ENCODE measurements around the gene GPR68. TPM values are rescaled to one million over a fixed set of nuclear protein-coding genes. Genes with fewer than 3 reads are reported as not detected.

The GPR68 gene
- total RNA-seq, 1 donor from 2014 or later: 0.11 TPM

GRCh38 chr14:91253795-91254323, 9.4 kb upstream of the GPR68 start:
- DNase-seq (ENCODE audit: extremely low spot score, unreplicated experiment): no peak
- Mint-ChIP-seq H3K9me3 (ENCODE audit: unreplicated experiment) (no peaks in the 10 kb centered on the region), H3K4me1 (ENCODE audit: unreplicated experiment) (peaks cover 10% of the 10 kb centered on the region), H3K27me3 (ENCODE audit: unreplicated experiment) (peaks cover 15% of the 10 kb centered on the region), H3K4me3 (ENCODE audit: unreplicated experiment) (peak overlapping the region; percentile 67), H3K36me3 (ENCODE audit: unreplicated experiment) (no peaks in the 10 kb centered on the region), H3K27ac (ENCODE audit: unreplicated experiment) (peak overlapping the region; percentile 10)
- TF ChIP-seq CTCF (IDR thresholded peaks at IDR 0.05): no peak

- peak overlapping the region; percentile 66 for H3K4me3 Mint-ChIP-seq (ENCODE audit: unreplicated experiment)
- H3K36me3 Mint-ChIP-seq (ENCODE audit: unreplicated experiment): no peaks in the 10 kb centered on the region
- no peak for DNase-seq (ENCODE audit: extremely low spot score, unreplicated experiment)
- H3K9me3 Mint-ChIP-seq (ENCODE audit: unreplicated experiment): no peaks in the 10 kb centered on the region
- TF ChIP-seq CTCF (IDR thresholded peaks at IDR 0.05): no peak
- H3K27me3 Mint-ChIP-seq (ENCODE audit: unreplicated experiment): peaks cover 13% of the 10 kb centered on the region
- H3K27ac Mint-ChIP-seq (ENCODE audit: unreplicated experiment): no peak overlapping the region
- peaks cover 10% of the 10 kb centered on the region for H3K4me1 Mint-ChIP-seq (ENCODE audit: unreplicated experiment)
These were observed 8.6 kb upstream of the GPR68 start for GRCh38 chr14:91252871-91253794.

DNA sequence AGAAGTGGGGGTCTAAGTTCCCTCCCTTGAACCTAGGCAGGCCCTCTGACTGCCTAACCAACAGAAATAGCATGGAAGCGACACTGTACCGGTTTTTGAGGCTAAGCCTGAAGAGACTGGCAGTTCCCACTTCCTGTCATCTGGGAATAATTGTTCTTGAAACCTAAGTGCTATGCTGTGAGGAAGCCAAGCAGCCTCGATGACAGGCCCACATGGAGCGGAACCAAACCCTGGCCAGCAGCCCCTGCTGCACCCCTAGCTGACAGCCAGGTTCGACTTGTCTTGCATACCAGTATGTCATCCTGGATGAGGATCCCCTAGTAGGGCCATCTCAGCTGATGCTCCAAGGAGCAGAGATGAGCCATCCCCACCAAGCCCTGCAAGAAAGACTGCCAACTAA, 6.4 kb upstream of the GPR68 start:
- no peak for DNase-seq (ENCODE audit: extremely low spot score, unreplicated experiment)
- TF ChIP-seq CTCF (IDR thresholded peaks at IDR 0.05): no peak
- H3K27me3 Mint-ChIP-seq (ENCODE audit: unreplicated experiment): peaks cover 4% of the 10 kb centered on the region
- peaks cover 5% of the 10 kb centered on the region for H3K9me3 Mint-ChIP-seq (ENCODE audit: unreplicated experiment)
- H3K36me3 Mint-ChIP-seq (ENCODE audit: unreplicated experiment): no peaks in the 10 kb centered on the region
- no peak overlapping the region for H3K4me3 Mint-ChIP-seq (ENCODE audit: unreplicated experiment)
- H3K27ac Mint-ChIP-seq (ENCODE audit: unreplicated experiment): no peak overlapping the region
- peaks cover 10% of the 10 kb centered on the region for H3K4me1 Mint-ChIP-seq (ENCODE audit: unreplicated experiment)

GRCh38 chr14:91249841-91250616, 5.5 kb upstream of the GPR68 start:
- no peak for DNase-seq (ENCODE audit: extremely low spot score, unreplicated experiment)
- no peak for TF ChIP-seq CTCF (IDR thresholded peaks at IDR 0.05)
- Mint-ChIP-seq H3K27ac (ENCODE audit: unreplicated experiment) (peak overlapping the region; percentile 52), H3K4me3 (ENCODE audit: unreplicated experiment) (no peak overlapping the region), H3K27me3 (ENCODE audit: unreplicated experiment) (peaks cover 1% of the 10 kb centered on the region), H3K4me1 (ENCODE audit: unreplicated experiment) (peaks cover 11% of the 10 kb centered on the region), H3K9me3 (ENCODE audit: unreplicated experiment) (peaks cover 5% of the 10 kb centered on the region), H3K36me3 (ENCODE audit: unreplicated experiment) (no peaks in the 10 kb centered on the region)
